GM19463 (cell line): Measurements from ENCODE around the gene POMGNT1.
"Not testable (repeated sequence)": the region's sequence is repeated elsewhere in the genome, so short reads cannot be mapped to it uniquely, and the experiment has no call there.

Experiments used
- ATAC-seq: cut with Tn5 transposase; IDR thresholded peaks from one replicate; pipeline ENCODE4 v1.9.1; 2021; ENCODE audit warnings: mild to moderate bottlenecking, moderate library complexity; ENCODE audit not compliant: unreplicated experiment

The POMGNT1 gene

GRCh38 chr1:46197964-46198811 is at the start of gene POMGNT1:
Gene POMGNT1, minus strand, starts transcription at chr1:46198434. Its CDS starts 613 bp downstream, at chr1:46197821.
- ATAC-seq, result peak; percentile 88

DNA sequence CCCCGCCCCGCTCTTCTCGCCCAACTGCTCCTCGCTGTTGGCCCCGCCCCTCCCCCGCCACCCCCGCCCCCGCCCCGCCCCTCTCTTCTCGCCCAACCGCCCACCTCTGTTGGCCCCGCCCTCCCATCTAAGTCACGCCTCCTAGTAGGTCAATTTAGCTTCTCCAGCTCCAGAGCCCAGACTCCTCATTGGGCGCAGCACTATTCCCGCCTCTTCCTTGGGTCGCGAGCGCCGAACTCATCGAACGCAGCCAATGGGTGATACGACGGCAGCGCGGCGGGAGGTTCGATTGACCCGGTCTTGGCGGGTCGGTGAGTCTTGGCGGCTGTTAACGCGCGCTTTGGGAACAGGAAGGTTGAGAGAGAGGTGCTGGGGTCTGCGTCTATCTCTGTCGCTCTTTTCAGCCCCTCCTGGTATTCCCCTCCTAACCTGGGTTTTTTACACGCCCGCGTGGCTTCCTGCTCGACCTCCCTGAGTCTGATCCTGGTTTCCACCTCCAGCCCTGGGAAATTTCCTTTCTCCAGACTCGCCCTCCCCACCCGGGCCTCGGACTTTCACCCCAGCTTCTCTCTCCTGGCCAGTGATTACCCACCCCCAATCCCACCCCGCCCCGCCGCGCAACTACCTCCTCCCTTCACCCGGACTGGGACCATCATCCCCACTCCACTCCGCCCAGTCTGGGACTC is 49.3 kb upstream of the POMGNT1 start, which contains the start of gene RAD54L:
Gene RAD54L (plus strand): TSS at position 328 of the 686 bp plus-strand sequence. CDS start 643 bp downstream, outside the sequence.
- ATAC-seq, result peak; percentile 95

DNA sequence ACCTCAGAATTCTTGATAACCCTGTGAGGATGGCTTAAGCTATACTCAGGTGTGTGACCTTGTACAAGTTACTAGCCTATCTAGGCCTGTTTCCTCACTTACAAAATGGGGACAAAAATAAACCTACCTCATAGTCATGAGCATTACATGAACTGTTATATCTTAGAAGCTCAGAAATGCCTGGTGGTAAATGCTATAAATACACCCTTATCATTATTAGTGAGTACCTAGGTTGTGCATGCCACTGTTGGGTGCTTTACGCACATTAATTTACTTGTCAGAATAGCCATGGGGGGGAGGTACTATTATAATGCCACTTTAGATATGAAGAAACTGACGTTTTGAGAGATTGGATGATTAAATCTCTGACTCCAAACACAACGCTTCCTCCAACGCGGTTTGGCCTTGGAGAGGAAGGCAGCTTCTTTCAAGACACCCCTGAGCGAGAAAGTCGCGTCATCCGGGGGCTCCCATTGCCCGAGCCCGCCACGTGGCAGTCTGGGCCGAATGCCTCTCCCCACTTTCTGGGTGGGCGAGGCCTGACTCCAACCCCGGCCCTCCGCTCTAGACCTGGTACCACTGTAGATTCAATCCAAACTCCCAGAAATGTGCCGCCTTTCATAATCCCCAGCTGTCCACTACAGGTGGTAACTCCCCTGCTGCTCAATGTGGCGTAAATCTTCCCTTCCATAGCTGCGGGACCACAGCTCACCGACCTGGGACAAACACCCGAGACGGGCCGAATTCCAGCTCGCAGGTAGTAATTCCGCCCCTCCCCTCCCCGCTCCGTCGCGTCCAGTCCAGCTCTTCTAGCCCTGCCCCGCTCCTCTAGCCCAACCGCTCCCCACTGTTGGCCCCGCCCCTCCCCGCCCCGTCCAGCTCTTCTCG is 48.6 kb upstream of the POMGNT1 start:
- peak; percentile 51 for ATAC-seq

- not testable (repeated sequence) for ATAC-seq
Observed at GRCh38 chr1:46246136-46246535, 47.9 kb upstream of the POMGNT1 start.

DNA sequence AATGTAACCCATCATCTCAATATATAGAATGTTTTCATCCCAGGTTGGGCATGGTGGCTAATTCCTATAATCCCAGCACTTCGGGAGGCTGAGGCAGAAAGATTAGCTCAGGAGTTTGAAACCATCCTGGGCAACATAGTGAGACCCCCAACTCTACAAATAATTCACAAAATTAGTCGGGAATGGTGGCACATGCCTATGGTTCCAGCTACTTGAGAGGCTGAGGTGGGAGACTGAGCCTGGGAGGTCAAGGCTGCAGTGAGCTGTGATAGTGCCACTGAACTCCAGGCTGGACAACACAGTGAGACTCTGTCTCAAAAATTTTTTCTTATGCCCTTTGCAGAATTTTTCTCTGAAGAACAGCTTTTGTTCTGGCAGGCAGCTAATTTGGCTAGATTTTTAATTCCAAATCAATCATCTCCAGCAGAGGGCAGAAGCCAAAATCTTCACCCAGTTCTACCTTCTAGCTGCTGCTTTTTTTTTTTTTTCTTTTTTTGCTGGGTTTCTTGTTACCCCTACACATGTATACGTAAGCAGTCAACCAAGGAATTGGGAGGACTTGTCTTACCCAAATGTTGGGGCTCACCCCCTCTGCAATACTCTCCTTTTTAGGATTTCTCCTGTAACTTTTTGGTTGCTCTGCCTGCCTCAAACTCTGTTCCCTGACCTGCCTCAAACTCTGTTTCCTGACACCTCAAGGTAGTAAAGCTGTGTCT is 46.6 kb upstream of the POMGNT1 start:
- no peak for ATAC-seq

DNA sequence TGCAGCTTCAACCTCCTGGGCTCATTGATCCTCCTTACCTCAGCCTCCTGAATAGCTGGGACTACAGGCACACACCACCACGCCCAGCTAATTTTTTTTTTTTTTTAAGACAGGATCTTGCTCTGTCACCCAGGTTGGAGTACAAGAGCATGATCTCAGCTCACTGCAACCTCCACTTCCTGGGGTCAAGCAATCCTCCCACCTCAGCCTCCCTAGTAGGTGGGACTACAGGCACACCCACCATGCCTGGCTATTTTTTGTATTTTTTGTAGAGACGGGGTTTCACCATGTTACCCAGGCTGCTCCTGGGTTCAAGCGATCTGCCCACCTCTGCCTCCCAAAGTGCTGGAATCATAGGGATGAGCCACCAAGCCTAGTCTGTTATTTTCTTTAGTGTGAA is 45.6 kb upstream of the POMGNT1 start:
- not testable (repeated sequence) for ATAC-seq

DNA sequence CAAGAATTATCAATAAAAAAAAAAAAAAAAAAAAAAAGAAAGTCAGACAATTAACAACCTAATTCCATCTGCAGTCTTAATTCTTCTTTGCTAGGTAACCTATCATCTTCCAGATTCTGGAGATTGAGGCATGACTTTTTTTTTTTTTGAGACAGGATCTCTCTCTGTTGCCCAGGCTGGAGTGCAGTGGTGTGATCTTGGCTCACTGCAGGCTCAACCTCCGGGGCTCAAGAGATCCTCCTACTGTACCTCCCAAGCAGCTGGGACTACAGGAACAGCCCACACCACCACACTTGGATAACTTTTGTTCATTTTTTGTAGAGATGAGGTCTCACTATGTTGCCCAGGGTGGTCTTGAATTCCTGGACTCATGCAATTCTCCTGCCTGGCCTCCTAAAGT is 44.7 kb upstream of the POMGNT1 start:
- ATAC-seq, result no peak

DNA sequence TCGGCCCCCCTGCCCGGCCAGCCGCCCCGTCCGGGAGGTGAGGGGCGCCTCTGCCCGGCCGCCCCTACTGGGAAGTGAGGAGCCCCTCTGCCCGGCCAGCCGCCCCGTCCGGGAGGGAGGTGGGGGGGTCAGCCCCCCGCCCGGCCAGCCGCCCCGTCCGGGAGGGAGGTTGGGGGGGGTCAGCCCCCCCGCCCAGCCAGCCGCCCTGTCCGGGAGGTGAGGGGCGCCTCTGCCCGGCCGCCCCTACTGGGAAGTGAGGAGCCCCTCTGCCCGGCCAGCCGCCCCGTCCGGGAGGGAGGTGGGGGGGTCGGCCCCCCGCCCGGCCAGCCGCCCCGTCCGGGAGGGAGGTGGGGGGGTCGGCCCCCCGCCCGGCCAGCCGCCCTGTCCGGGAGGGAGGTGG is 43.5 kb upstream of the POMGNT1 start:
- ATAC-seq, result not testable (repeated sequence)

DNA sequence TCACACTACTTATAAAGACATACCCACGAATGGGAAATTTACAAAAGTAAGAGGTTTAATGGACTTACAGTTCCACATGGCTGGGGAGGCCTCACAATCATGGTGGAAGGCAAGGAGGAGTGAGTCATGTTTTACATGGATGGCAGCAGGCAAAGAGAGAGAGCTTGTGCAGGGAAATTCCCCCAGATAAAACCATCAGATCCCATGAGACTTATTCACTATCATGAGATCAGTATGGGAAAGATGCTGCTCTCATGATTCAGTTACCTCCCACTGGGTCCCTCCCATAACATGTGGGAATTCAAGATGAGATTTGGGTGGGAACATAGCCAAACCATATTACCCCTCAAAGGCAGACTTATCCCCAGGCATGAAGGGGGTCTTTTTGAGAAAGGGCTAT is 40.6 kb upstream of the POMGNT1 start:
- ATAC-seq, result not testable (repeated sequence)

GRCh38 chr1:46236882-46237281 is 38.6 kb upstream of the POMGNT1 start:
- ATAC-seq, result no peak

GRCh38 chr1:46231231-46231630 is 33.0 kb upstream of the POMGNT1 start:
- ATAC-seq, result not testable (repeated sequence)

DNA sequence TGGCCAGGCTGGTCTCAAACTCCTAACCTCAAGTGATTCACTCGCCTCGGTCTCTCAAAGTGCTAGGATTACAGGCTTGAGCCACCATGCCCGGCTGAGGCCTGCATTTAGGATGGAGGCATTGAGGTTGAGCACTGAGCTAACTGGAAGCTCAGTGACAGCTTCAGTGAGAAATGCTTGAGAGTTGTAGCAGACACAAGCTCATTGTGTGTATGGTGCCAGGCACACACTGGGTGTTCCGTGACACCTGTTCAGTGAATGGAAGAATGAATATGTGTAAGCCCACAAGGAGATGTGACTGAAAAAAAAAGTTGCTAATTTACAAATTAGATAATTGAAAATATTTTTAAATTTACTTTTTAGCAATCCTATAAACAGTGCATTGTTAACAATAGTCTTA is 26.7 kb upstream of the POMGNT1 start:
- ATAC-seq, result no peak

DNA sequence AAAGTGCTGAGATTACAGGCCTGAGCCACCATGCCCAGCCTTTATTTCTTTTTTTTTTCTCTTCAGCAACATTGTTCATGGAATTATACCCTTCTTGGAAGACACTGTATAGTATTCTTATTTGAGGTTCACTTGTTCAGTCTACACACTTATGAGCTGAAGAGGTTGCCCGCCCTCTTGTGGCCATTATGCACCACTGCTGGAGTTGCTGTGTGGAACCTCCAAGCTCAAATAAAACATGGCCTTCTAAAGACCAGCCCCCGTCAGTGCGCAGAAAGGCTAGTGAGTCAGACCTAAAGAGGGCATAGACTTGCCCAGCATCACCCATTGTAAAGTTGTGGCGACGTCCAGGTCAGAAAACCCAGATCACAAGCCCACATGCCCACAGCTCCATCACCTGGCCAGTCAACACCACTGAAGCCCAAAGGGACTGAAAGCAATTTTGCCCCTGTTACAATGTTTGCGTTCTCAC is 25.3 kb upstream of the POMGNT1 start:
- peak; percentile 77 for ATAC-seq

- not testable (repeated sequence) for ATAC-seq
Observed at GRCh38 chr1:46223055-46223454, 24.8 kb upstream of the POMGNT1 start.

DNA sequence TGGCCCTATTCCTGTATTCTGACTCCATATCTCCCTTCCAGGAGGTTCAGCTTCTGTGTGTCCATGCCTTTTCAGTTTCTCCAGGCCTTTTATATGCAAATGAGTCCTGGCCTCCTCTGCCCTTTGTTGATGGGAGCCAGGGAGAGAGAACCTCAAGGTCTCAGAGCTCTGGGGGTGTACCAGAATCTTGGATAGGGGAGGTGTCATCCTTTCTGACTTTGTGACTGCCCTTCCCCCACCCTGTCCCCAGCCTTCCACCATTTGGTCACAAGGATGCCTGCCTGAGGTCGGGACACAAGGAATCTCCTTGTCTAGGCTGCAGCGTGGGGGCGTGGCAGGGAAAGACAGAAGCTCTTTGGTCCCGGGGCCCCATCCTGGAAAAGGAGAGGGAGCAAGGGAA is 23.5 kb upstream of the POMGNT1 start:
- ATAC-seq, result no peak

GRCh38 chr1:46220808-46221207 is 22.6 kb upstream of the POMGNT1 start:
- no peak for ATAC-seq

- no peak for ATAC-seq
Observed at GRCh38 chr1:46219551-46220520, 21.6 kb upstream of the POMGNT1 start.

- ATAC-seq, result no peak
Observed at GRCh38 chr1:46218443-46218842, 20.2 kb upstream of the POMGNT1 start.

GRCh38 chr1:46215504-46215903 is 17.3 kb upstream of the POMGNT1 start:
- ATAC-seq, result no peak
